CD14-positive monocyte (primary cell): ENCODE data around the gene SIRT7. TPM values are rescaled to one million over a fixed set of nuclear protein-coding genes. Genes with fewer than 3 reads are reported as not detected.
"Not testable (repeated sequence)": the region's sequence is repeated elsewhere in the genome, so short reads cannot be mapped to it uniquely, and the experiment has no call there.

ENCODE experiments used
- DNase-seq, 3 donors: peaks; one replicate each; pipeline ENCODE4 v3.0.0-alpha.2; 2011 to 2022
- H2AFZ ChIP-seq: 2 replicates; pipeline ENCODE4 v1.6.0; 2012; ENCODE audit warnings: mild to moderate bottlenecking, low read depth, low read length, inconsistent platforms; ENCODE audit not compliant: insufficient read depth, poor library complexity, severe bottlenecking
- H3K27ac ChIP-seq, 2 donors: 1 replicate in 1 of 2; 2 replicates in 1 of 2; pipeline ENCODE4 v1.5.1; 2012 to 2013; ENCODE audit warnings: low read length in 2 of 2, control low read depth in 1 of 2, inconsistent platforms in 1 of 2, low read depth in 1 of 2, mild to moderate bottlenecking in 1 of 2
- H3K27me3 ChIP-seq, 2 donors: one replicate each; pipeline versions ENCODE4 v1.6.0 to v1.6.1; 2011 to 2013; ENCODE audit warnings: low read length in 2 of 2; ENCODE audit not compliant: control insufficient read depth in 2 of 2, insufficient read depth in 2 of 2
- H3K36me3 ChIP-seq, 2 donors: replicated peaks in 1 of 2; 1 replicate in 1 of 2; 2 replicates in 1 of 2; pipeline versions ENCODE4 v1.5.1 to v1.6.1; 2012 to 2013; ENCODE audit warnings: low read length in 2 of 2, control low read depth in 1 of 2, inconsistent platforms in 1 of 2, mild to moderate bottlenecking in 1 of 2; ENCODE audit not compliant: insufficient read depth in 2 of 2, control insufficient read depth in 1 of 2
- H3K4me1 ChIP-seq, 2 donors: 1 replicate in 1 of 2; 2 replicates in 1 of 2; pipeline versions ENCODE4 v1.5.1 to v1.6.1; 2012 to 2013; ENCODE audit warnings: low read length in 2 of 2, control low read depth in 1 of 2, inconsistent platforms in 1 of 2, mild to moderate bottlenecking in 1 of 2, moderate library complexity in 1 of 2; ENCODE audit not compliant: insufficient read depth in 2 of 2, control insufficient read depth in 1 of 2
- H3K4me2 ChIP-seq: replicated peaks from 2 replicates; pipeline ENCODE3; 2012; ENCODE audit warnings: low read length, moderate library complexity, mild to moderate bottlenecking; ENCODE audit not compliant: poor library complexity, severe bottlenecking; ENCODE audit errors: extremely low read depth
- H3K4me3 ChIP-seq, 3 experiments: fragments of 200-600 bp in 1 of 3; sonication (generic) in 1 of 3; replicated peaks in 1 of 3; 1 replicate in 2 of 3; 2 replicates in 1 of 3; pipeline ENCODE4 v1.5.1; 2011 to 2013; ENCODE audit warnings: low read length in 3 of 3, mild to moderate bottlenecking in 3 of 3, control low read depth in 2 of 3, low read depth in 2 of 3, inconsistent platforms in 1 of 3, moderate library complexity in 1 of 3
- H3K79me2 ChIP-seq: 2 replicates; pipeline ENCODE4 v1.6.0; 2012; ENCODE audit warnings: mild to moderate bottlenecking, control low read depth, inconsistent platforms, low read length, moderate library complexity; ENCODE audit not compliant: insufficient read depth
- H3K9ac ChIP-seq: 2 replicates; pipeline ENCODE4 v1.6.0; 2017; ENCODE audit warnings: low read length, mild to moderate bottlenecking; ENCODE audit not compliant: insufficient read depth, poor library complexity, severe bottlenecking
- H3K9me3 ChIP-seq, 2 donors: replicated peaks in 1 of 2; 1 replicate in 1 of 2; 2 replicates in 1 of 2; pipeline versions ENCODE4 v1.5.1 to v1.6.1; 2012 to 2013; ENCODE audit warnings: low read length in 2 of 2, control low read depth in 1 of 2; ENCODE audit not compliant: control insufficient read depth in 1 of 2, insufficient read depth in 1 of 2
- H4K20me1 ChIP-seq: 2 replicates; pipeline ENCODE4 v1.6.0; 2012; ENCODE audit warnings: mild to moderate bottlenecking, low read length, control low read depth, moderate library complexity; ENCODE audit not compliant: insufficient read depth
- H3K27ac Mint-ChIP-seq, 7 donors: one replicate each; pipeline ENCODE4 v1.8.0; 2020; ENCODE audit warnings: mild to moderate bottlenecking in 7 of 7, mixed read lengths in 7 of 7, moderate library complexity in 6 of 7, inconsistent platforms in 2 of 7
- H3K27me3 Mint-ChIP-seq, 3 donors: one replicate each; pipeline ENCODE4 v1.8.0; 2021 to 2022; ENCODE audit warnings: low read depth in 3 of 3, mild to moderate bottlenecking in 3 of 3, mixed read lengths in 3 of 3, moderate library complexity in 3 of 3, inconsistent platforms in 1 of 3
- H3K36me3 Mint-ChIP-seq, 2 donors: one replicate each; pipeline ENCODE4 v1.8.0; 2020; ENCODE audit warnings: mixed read lengths in 2 of 2, inconsistent platforms in 1 of 2, mild to moderate bottlenecking in 1 of 2
- H3K4me1 Mint-ChIP-seq: one replicate; pipeline ENCODE4 v1.8.0; 2020; ENCODE audit warnings: mild to moderate bottlenecking, mixed read lengths
- H3K4me3 Mint-ChIP-seq, 2 donors: one replicate each; pipeline ENCODE4 v1.8.0; 2020; ENCODE audit warnings: mild to moderate bottlenecking in 2 of 2, mixed read lengths in 2 of 2, moderate library complexity in 1 of 2
- H3K9me3 Mint-ChIP-seq, 7 donors: one replicate each; pipeline ENCODE4 v1.8.0; 2020 to 2022; ENCODE audit warnings: mixed read lengths in 7 of 7, mild to moderate bottlenecking in 6 of 7, moderate library complexity in 6 of 7, inconsistent platforms in 2 of 7
- WGBS: methylation state at CpG from one replicate; pipeline ENCODE4 v1.1.5; 2013; ENCODE audit warnings: missing lambda C conversion rate; ENCODE audit not compliant: insufficient coverage; 5-methylcytosine and 5-hydroxymethylcytosine counted together
- intact Hi-C, 2 donors: fragments of 100-400 bp; cut with micrococcal nuclease; formaldehyde crosslinking; loops; one replicate each; pipeline versions ENCODE4 v1.15.0 to v1.15.1; 2023
- polyA plus RNA-seq, 3 donors: library from polyadenylated mRNA; depleted of rRNA in 1 of 3; unstranded in 2 of 3; stranded (reverse) in 1 of 3; fragments of 300-500 nt in 2 of 3; fragments of >200 nt in 1 of 3; fragmentation: Illumina TruSeq in 2 of 3; gene quantifications; 1 replicate in 2 of 3; 2 replicates in 1 of 3; pipeline ENCODE4 v1.2.3, GENCODE V29; 2012 to 2021
- TF ChIP-seq, protein P1 (sequence below): fragments of 200-600 bp; IDR thresholded peaks from one replicate; pipeline ENCODE4 v1.8.0; 2022; ENCODE audit warnings: antibody characterized with exemption, mild to moderate bottlenecking

Gene SIRT7
- polyA plus RNA-seq, 3 donors: 22.5 to 73.5 (median 23.7) TPM

DNA sequence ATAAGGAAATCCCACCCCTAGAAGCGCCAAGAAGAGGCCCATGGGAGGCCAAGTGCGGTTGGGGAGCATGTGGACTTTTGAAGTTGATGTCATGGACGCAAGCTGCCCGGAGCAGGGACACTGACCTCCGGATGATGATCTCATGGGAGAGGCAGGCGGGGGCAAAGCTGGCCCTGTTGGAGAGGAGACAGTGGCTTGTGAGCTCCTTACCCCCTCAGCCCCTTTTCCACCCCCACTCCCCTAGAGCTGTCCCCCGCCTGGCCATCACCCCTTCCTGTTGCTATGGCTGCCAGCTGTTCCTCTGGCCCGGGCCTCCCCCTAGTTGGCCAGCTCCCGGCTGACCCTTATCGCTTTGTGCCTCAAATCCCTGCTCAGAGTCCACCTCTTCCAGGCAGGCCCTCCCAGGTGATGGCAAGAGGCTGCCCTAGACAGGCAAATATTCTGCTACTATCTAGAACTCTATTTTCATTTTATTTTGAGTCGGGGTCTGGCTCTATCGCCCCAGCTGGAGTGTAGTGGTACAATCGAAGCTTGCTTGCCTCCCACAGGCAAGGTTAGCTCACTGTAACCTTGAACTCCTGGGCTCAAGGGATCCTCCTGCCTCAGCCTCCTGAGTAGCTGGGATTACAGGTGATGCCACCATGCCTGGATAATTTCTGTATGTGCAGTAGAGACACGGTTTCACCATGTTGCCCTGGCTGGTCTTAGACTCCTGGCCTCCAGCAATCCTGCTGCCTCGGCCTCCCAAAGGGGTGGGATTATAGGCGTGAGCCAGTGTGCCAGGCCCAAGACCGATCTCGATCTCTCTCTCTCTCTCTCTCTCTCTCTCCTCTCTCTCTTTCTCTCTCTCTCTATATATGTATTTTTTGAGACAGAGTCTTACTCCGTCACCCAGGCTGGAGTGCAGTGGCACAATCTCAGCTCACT lies 36.4 kb upstream of the SIRT7 start:
- Histone ChIP-seq H3K4me3 (no peak overlapping the region), H3K4me1 (peaks cover 6 to 8% of the 10 kb centered on the region in 2 donors), H4K20me1 (no peaks in the 10 kb centered on the region), H3K27me3 (peaks cover 10 to 17% of the 10 kb centered on the region in 2 donors), H3K9me3 (no peaks in the 10 kb centered on the region), H2AFZ (no peak overlapping the region), H3K9ac (no peak overlapping the region), H3K79me2 (no peaks in the 10 kb centered on the region), H3K36me3 (no peaks in the 10 kb centered on the region), H3K27ac (no peak overlapping the region), H3K4me2 (no peak overlapping the region)
- intact Hi-C loops: no loop called here
- TF ChIP-seq, protein P1, sequence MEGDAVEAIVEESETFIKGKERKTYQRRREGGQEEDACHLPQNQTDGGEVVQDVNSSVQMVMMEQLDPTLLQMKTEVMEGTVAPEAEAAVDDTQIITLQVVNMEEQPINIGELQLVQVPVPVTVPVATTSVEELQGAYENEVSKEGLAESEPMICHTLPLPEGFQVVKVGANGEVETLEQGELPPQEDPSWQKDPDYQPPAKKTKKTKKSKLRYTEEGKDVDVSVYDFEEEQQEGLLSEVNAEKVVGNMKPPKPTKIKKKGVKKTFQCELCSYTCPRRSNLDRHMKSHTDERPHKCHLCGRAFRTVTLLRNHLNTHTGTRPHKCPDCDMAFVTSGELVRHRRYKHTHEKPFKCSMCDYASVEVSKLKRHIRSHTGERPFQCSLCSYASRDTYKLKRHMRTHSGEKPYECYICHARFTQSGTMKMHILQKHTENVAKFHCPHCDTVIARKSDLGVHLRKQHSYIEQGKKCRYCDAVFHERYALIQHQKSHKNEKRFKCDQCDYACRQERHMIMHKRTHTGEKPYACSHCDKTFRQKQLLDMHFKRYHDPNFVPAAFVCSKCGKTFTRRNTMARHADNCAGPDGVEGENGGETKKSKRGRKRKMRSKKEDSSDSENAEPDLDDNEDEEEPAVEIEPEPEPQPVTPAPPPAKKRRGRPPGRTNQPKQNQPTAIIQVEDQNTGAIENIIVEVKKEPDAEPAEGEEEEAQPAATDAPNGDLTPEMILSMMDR: no peak
- 92% methylated on average over 7 of the region's 19 CpGs for WGBS
- Mint-ChIP-seq H3K4me3 (no peak overlapping the region), H3K4me1 (peaks cover 3% of the 10 kb centered on the region), H3K36me3 (peaks cover 0 to 3% of the 10 kb centered on the region in 2 donors), H3K27me3 (peaks cover 19 to 35% (median 28%) of the 10 kb centered on the region in 3 donors), H3K27ac (no peak overlapping the region), H3K9me3 (peaks cover 0 to 7% (median 5%) of the 10 kb centered on the region in 7 donors)
- DNase-seq: no peak

DNA sequence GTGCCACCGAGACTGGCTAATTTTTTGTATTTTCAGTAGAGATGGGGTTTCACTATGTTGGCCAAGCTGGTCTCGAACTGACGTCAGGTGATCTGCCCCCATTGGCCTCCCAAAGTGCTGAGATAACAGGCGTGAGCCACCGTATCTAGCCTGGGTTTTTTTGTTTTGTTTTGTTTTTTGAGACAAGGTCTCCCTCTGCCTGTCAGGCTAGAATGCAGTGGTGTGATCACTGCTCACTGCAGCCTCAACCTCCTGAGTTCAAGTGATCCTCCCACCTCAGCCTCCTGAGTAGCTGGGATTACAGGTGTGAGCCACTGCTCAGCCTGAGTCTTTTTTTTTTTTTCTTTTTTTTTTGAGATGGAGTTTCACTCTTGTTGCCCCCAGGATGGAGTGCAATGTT lies 35.5 kb upstream of the SIRT7 start:
- H3K4me1 Mint-ChIP-seq, H3K4me1 ChIP-seq, H2AFZ ChIP-seq, DNase-seq, H3K4me2 ChIP-seq, H3K9me3 Mint-ChIP-seq, H3K79me2 ChIP-seq, H3K27ac Mint-ChIP-seq, H3K9ac ChIP-seq, H3K27ac ChIP-seq, H3K4me3 ChIP-seq, H3K27me3 ChIP-seq, H3K4me3 Mint-ChIP-seq, H4K20me1 ChIP-seq, H3K36me3 ChIP-seq, intact Hi-C loops, H3K9me3 ChIP-seq, H3K36me3 Mint-ChIP-seq: not testable (repeated sequence)
- peaks cover 11 to 27% (median 24%) of the 10 kb centered on the region in 3 donors for H3K27me3 Mint-ChIP-seq
- WGBS: 72% methylated on average over 3 of the region's 5 CpGs
